Adipocyte (in vitro differentiated cells): ENCODE results near the gene FOXM1.

Source experiments
- DNase-seq: peaks from one replicate; pipeline ENCODE4 v3.0.0-alpha.2; 2015; ENCODE audit warnings: low read depth
- H3K27me3 ChIP-seq: replicated peaks from 2 replicates; pipeline ENCODE4 v1.7.0; 2013; ENCODE audit warnings: mild to moderate bottlenecking, low read length, moderate library complexity; ENCODE audit not compliant: control insufficient read depth, insufficient read depth
- H3K36me3 ChIP-seq: 2 replicates; pipeline ENCODE4 v1.7.0; 2013; ENCODE audit warnings: low read length, mild to moderate bottlenecking, moderate library complexity; ENCODE audit not compliant: control insufficient read depth, insufficient read depth, severe bottlenecking
- H3K4me1 ChIP-seq: 2 replicates; pipeline ENCODE4 v1.7.0; 2013; ENCODE audit warnings: mild to moderate bottlenecking, low read length, moderate library complexity; ENCODE audit not compliant: control insufficient read depth, insufficient read depth
- H3K4me3 ChIP-seq: 2 replicates; pipeline ENCODE4 v1.7.0; 2013; ENCODE audit warnings: mild to moderate bottlenecking, low read length, moderate library complexity
- H3K9ac ChIP-seq: 2 replicates; pipeline ENCODE4 v1.7.0; 2013; ENCODE audit warnings: mild to moderate bottlenecking, low read length, moderate library complexity
- H3K9me3 ChIP-seq: 2 replicates; pipeline ENCODE4 v1.7.0; 2013; ENCODE audit warnings: mild to moderate bottlenecking, low read length, moderate library complexity; ENCODE audit not compliant: control insufficient read depth

Gene FOXM1

DNA sequence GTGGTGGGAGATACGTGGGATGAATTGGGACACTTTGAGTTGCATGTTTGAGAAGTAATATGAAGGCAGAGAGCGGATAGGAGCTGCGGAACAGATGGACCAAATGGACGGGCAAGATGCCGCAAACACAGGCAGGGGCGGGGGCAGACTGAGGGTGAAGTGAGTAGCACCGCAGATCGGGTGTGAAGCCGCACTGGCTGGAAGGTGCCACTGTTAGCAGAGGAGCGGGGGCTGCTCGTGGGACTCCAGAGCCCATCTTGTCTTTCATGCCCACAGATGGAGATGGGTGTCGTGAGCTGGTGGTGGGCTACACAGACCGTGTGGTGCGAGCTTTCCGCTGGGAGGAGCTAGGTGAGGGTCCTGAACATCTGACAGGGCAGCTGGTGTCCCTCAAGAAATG, 57.2 kb downstream of the FOXM1 start:
- Histone ChIP-seq H3K4me3 (no peak overlapping the region), H3K36me3 (peaks cover 71% of the 10 kb centered on the region), H3K9ac (no peak overlapping the region), H3K9me3 (no peaks in the 10 kb centered on the region), H3K4me1 (no peaks in the 10 kb centered on the region), H3K27me3 (no peaks in the 10 kb centered on the region)
- no peak for DNase-seq

GRCh38 chr12:2813214-2814185, 63.5 kb downstream of the FOXM1 start:
- peak overlapping the region; percentile 96 for H3K9ac ChIP-seq
- H3K9me3 ChIP-seq, result no peaks in the 10 kb centered on the region
- peak; percentile 88 for DNase-seq
- H3K4me3 ChIP-seq, result peak overlapping the region; percentile 93
- H3K27me3 ChIP-seq, result no peaks in the 10 kb centered on the region
- H3K36me3 ChIP-seq, result peaks cover 16% of the 10 kb centered on the region
- H3K4me1 ChIP-seq, result peaks cover 16% of the 10 kb centered on the region

DNA sequence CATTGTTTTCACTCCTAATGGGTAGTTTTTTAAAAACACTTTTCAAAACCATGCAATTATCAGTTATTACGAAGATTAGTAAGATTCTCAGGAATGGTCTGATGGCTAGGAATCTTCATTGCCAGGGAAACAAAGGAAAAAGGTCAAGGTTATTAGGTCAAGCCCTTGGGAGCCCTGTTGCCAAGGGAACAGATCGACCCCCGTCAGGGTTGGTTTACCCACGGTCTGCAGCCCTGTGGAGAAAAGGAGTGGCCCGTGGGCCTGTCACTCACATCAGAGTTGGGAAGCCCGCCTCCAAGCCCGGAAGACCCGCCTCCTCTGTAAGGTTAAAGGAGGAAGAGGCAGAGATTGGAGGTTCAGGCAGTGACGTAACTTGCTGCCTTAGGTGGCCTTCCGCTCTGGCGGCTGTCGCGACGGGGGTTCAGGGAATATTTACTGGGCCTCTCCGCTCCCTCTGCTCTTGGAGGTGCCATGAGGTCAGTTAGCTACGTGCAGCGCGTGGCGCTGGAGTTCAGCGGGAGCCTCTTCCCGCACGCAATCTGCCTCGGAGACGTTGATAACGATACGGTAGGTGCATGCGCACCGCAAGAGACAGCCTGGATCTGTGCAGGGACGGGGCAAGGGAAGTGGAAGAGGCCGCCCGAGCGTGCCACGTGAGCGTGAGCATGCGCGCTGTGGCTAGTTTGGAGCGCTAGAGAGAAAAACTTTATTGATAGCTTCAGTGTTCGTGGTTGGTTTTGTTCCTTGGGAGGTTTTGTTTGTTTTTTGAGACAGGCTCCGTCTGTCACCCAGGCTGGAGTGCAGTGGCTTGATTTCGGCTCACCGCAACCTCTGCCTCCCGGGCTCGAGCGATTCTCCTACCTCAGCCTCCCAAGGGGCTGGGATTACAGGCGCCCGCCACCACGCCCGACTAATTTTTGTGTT, 64.4 kb downstream of the FOXM1 start, which contains the start of gene ITFG2:
ITFG2 (plus strand) TSS at position 379 of the 924 bp plus-strand sequence; CDS start at position 472, 93 bp downstream.
- peak; percentile 99 for DNase-seq
- Histone ChIP-seq H3K9ac (peak within 1 kb of the TSS; percentile 96), H3K4me1 (peaks cover 16% of the 10 kb centered on the region), H3K36me3 (peaks cover 6% of the 10 kb centered on the region), H3K4me3 (peak within 1 kb of the TSS; percentile 93), H3K9me3 (no peaks in the 10 kb centered on the region), H3K27me3 (no peaks in the 10 kb centered on the region)

DNA sequence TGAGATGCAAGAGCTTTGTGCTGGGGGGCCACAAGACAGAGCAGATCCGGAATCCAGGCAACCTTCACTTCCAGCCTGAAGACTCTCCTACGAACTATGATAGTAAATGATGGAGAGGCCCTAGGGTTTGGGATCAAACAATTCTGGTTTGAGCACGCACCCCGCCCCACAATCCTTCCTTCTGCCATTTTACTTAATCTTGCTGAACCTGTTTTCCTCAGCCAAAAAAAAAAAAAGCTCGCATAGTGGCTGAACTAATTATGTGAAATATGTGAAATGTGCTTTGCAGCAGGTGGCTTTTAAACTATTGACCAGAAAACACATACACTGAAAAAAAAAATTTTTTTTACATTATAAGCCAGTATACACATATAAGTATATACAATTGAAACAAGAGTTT, 65.2 kb downstream of the FOXM1 start:
- peak overlapping the region; percentile 96 for H3K9ac ChIP-seq

More for the DNA sequence above, 65.2 kb downstream of the FOXM1 start:
- Histone ChIP-seq H3K27me3 (no peaks in the 10 kb centered on the region), H3K9me3 (no peaks in the 10 kb centered on the region), H3K4me1 (peaks cover 16% of the 10 kb centered on the region), H3K4me3 (peak overlapping the region; percentile 93), H3K36me3 (no peaks in the 10 kb centered on the region)
- no peak for DNase-seq
